ENCODE results near the gene NAV2. TPM values are rescaled to one million over a fixed set of nuclear protein-coding genes. Genes with fewer than 3 reads are reported as not detected.

Gene NAV2
- total RNA-seq, 1 experiment from 2014 or later, result 46.3 TPM

DNA sequence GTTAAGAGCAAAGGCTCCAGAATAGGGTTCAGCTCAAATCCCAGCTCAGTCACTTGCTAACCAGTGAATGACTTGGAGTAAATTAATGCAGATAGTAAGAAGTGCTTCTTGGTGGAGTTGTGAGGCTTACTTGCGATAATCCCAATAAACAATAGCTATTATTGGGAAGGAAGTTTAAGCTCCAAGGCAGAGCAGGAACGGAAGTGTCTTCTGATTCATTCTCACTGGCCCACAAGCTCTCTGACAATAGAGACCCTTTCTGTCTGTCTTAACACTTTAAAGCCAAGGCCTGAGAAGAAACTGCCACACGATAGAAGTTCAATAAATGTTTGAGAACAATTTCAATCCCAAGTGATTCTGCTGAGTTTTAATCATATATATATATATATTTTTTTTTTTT lies 292.2 kb downstream of the NAV2 start:
- Histone ChIP-seq H3K4me2 (ENCODE audit: insufficient read depth, insufficient read length, low read length) (no peak overlapping the region), H3K4ac (ENCODE audit: low read depth, low read length) (no peak overlapping the region), H4K5ac (ENCODE audit: insufficient read length, low read depth, low read length) (no peak overlapping the region), H3K56ac (ENCODE audit: insufficient read length, low read depth, low read length) (no peak overlapping the region), H3K18ac (ENCODE audit: insufficient read length, low read depth, low read length) (no peak overlapping the region), H3K23ac (ENCODE audit: insufficient read length, low read depth, low read length) (no peak overlapping the region), H3T11ph (ENCODE audit: low read length) (no peak overlapping the region), H3K4me1 (ENCODE audit: insufficient read depth, low read length) (peaks cover 17% of the 10 kb centered on the region), H3K9ac (ENCODE audit: extremely low read depth, insufficient read length, low read length) (no peak overlapping the region), H2AFZ (ENCODE audit: low read length) (no peak overlapping the region), H4K8ac (replicated peaks; ENCODE audit: insufficient read length, low read depth, low read length) (no peak overlapping the region), H2BK20ac (ENCODE audit: low read depth, low read length, poor library complexity, severe bottlenecking) (no peak overlapping the region), H4K20me1 (ENCODE audit: control insufficient read depth, insufficient read depth, insufficient read length) (no peaks in the 10 kb centered on the region), H3K79me2 (ENCODE audit: insufficient read depth, low read length) (no peaks in the 10 kb centered on the region), H3K27me3 (ENCODE audit: insufficient read depth, low read length) (no peaks in the 10 kb centered on the region; the same call in 1 of the 2 replicates), H2BK12ac (ENCODE audit: insufficient read length, low read depth, low read length) (no peak overlapping the region), H3K23me2 (ENCODE audit: insufficient read length, low read depth, low read length, poor library complexity, severe bottlenecking) (no peaks in the 10 kb centered on the region), H4K91ac (ENCODE audit: insufficient read length, low read depth, low read length) (no peak overlapping the region), H2BK120ac (ENCODE audit: low read depth, low read length, poor library complexity, severe bottlenecking) (no peak overlapping the region), H2BK15ac (ENCODE audit: low read depth, low read length) (no peak overlapping the region), H3K9me3 (ENCODE audit: control insufficient read depth, low read depth, low read length) (no peaks in the 10 kb centered on the region), H3K27ac (ENCODE audit: insufficient read length, low read depth, low read length) (no peak overlapping the region), H3K79me1 (ENCODE audit: insufficient read depth, low read depth, low read length, poor library complexity, severe bottlenecking) (no peaks in the 10 kb centered on the region), H2AK5ac (ENCODE audit: insufficient read length, low read length) (no peak overlapping the region), H3K14ac (ENCODE audit: insufficient read depth, low read length) (no peak overlapping the region), H2BK5ac (ENCODE audit: insufficient read length, low read length) (no peak overlapping the region)
- no CpG with 5 or more reads among the region's 3 CpGs for WGBS (ENCODE audit: extremely low coverage, insufficient read length, low lambda C conversion rate)
- Mint-ChIP-seq H3K4me3 (no peak overlapping the region), H3K36me3 (ENCODE audit: insufficient read depth in 1 of 3, low read depth in 3 of 3) (peaks cover 0 to 5% (median 4%) of the 10 kb centered on the region in 3 experiments; a peak in 4 of 7 replicates), H3K27me3 (ENCODE audit: low read depth) (peaks cover 53% of the 10 kb centered on the region), H3K27ac (no peak overlapping the region), H3K4me1 (peaks cover 45 to 49% of the 10 kb centered on the region in 2 experiments), H3K9me3 (no peaks in the 10 kb centered on the region; a peak in 1 of 5 replicates)
- TF ChIP-seq, protein P1, sequence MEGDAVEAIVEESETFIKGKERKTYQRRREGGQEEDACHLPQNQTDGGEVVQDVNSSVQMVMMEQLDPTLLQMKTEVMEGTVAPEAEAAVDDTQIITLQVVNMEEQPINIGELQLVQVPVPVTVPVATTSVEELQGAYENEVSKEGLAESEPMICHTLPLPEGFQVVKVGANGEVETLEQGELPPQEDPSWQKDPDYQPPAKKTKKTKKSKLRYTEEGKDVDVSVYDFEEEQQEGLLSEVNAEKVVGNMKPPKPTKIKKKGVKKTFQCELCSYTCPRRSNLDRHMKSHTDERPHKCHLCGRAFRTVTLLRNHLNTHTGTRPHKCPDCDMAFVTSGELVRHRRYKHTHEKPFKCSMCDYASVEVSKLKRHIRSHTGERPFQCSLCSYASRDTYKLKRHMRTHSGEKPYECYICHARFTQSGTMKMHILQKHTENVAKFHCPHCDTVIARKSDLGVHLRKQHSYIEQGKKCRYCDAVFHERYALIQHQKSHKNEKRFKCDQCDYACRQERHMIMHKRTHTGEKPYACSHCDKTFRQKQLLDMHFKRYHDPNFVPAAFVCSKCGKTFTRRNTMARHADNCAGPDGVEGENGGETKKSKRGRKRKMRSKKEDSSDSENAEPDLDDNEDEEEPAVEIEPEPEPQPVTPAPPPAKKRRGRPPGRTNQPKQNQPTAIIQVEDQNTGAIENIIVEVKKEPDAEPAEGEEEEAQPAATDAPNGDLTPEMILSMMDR (conservative IDR thresholded peaks at IDR 0.05), result no peak
- DNase-seq, result no peak
